ENCODE measurements around the gene CLN6. TPM values are rescaled to one million over a fixed set of nuclear protein-coding genes. Genes with fewer than 3 reads are reported as not detected.
A peak's percentile ranks its signal among the peaks of the same experiment; 100 is the strongest.
"Not testable (repeated sequence)": the region's sequence is repeated elsewhere in the genome, so short reads cannot be mapped to it uniquely, and the experiment has no call there.

CLN6 gene
- total RNA-seq, 1 donor: 16.8 TPM

DNA sequence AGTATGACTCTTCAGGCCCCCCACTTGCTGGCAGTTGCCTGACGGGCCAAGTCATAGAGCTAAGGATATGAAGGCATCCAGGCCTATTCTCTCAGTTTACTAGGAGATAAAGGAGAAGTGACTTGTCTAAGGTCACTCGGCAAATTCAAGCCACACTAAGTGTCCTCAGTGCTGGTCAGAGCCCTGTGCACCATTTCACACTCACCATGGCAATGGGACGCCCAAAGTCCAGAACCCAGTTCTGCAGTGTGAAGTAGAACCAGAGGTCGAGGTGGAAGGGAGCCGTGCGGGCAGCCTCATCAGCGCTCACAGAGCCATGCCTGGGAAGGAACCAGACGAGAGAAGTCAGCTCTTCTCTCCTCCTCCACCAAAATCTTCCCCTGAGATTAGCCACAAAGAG lies 11.2 kb downstream of the CLN6 start:
- TF ChIP-seq CTCF (IDR thresholded peaks at IDR 0.05; ENCODE audit: insufficient read depth, low read depth, low read length): no peak
- no peak overlapping the region for H3K4me3 ChIP-seq (ENCODE audit: low read depth, low read length)
- DNase-seq (ENCODE audit: low read depth): no peak

- TF ChIP-seq CTCF (IDR thresholded peaks at IDR 0.05; ENCODE audit: insufficient read depth, low read depth, low read length): no peak
- no peak overlapping the region for H3K4me3 ChIP-seq (ENCODE audit: low read depth, low read length)
- DNase-seq (ENCODE audit: low read depth): no peak
These were observed 12.2 kb downstream of the CLN6 start for GRCh38 chr15:68217341-68217740.

- DNase-seq (ENCODE audit: low read depth): no peak
- no peak for TF ChIP-seq CTCF (IDR thresholded peaks at IDR 0.05; ENCODE audit: insufficient read depth, low read depth, low read length)
- no peak overlapping the region for H3K4me3 ChIP-seq (ENCODE audit: low read depth, low read length)
These were observed 14.7 kb downstream of the CLN6 start for GRCh38 chr15:68214838-68215254.

DNA sequence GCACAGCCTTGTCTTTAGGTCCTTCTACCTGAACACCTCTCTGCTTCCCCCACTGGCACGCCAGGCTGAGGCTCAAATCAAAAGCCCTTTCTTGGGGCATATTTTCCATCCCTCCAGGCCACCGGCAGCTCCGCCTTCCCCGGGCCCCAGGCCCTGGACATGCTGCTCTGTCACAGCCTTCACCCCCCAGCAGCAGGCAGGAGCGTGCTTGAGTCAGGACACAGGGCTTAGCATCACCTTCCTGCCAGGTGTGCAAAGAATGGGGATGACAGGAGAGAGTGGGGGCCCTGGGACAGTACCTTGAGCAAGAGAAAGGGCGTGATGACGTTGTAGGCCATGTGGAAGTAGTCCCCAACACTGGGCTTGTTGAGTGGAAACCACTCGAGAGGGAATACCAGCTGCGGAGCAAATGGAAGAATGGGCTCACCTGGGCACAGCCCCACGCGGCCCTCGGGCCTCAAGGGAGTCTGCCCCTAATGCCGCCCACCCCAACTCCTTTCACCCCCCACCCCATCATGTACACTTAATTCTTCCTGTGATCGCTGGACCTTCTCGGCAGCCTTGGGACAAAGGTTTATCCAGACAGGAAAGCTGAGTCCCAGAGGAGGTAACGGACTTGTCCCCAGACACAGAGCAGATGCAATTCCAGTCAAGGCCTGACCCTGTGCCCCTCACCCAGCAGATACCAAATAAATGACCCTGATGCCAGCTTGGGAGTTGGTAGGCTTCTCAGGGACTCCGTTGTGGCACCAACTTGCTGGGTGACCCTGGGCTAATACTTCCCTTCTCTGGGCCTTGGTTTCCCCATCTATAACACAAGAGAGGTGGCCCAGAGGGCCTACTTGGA lies 15.3 kb downstream of the CLN6 start:
- TF ChIP-seq CTCF (IDR thresholded peaks at IDR 0.05; ENCODE audit: insufficient read depth, low read depth, low read length): no peak
- no peak for DNase-seq (ENCODE audit: low read depth)
- no peak overlapping the region for H3K4me3 ChIP-seq (ENCODE audit: low read depth, low read length)

- DNase-seq (ENCODE audit: low read depth); H3K4me3 ChIP-seq (ENCODE audit: low read depth, low read length): not testable (repeated sequence)
These were observed 16.1 kb downstream of the CLN6 start for GRCh38 chr15:68213491-68213845.

- TF ChIP-seq CTCF (IDR thresholded peaks at IDR 0.05; ENCODE audit: insufficient read depth, low read depth, low read length): no peak
- DNase-seq (ENCODE audit: low read depth): no peak
- H3K4me3 ChIP-seq (ENCODE audit: low read depth, low read length): no peak overlapping the region
These were observed 17.7 kb downstream of the CLN6 start for GRCh38 chr15:68211656-68212320.

DNA sequence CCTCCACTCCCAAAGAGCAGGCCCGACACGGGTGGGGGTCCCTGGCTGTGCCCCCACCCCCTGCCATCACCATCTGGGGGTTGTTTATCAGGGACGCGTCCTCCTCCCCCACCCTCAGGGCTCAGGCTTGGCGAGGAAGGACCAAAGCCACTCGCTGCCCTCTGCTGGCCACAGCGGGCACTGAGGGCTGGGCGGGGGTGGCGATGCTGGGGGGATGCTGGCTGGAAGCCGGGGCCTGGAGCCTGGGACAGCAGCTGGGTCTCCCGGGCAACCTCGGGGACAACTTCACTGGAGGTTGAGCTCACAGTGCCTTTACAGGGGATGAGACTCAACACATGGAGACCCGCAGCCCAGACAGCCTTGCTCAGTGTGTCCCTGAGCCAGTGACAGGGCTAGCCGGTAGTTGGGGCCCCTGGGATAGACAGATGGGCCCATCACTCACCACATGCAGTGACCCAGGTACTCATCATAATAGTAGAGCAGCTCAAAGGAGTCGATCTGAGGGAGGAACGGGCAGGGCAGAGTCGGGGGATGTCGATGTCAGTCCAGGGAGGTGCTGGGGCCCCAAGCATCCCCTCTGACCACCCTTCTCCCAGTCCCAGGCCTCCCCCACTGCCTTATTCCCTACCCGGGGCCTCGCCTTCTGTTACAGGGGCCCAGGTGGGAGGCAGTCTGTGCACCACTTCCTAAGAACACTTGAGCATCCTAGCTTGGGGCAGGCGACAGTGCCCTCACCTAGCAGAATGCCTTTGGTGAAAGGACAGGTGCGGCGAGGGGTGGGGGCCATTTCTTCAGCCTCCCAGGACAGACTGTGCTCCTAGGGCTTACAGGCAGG lies 18.5 kb downstream of the CLN6 start:
- peak; percentile 91 for TF ChIP-seq CTCF (IDR thresholded peaks at IDR 0.05; ENCODE audit: insufficient read depth, low read depth, low read length)
- peak overlapping the region; percentile 9 for H3K4me3 ChIP-seq (ENCODE audit: low read depth, low read length)
- peak; percentile 31 for DNase-seq (ENCODE audit: low read depth)
